Upper lobe of right lung (tissue), 1 donor: ENCODE results near the gene CST3. TPM values are rescaled to one million over a fixed set of nuclear protein-coding genes. Genes with fewer than 3 reads are reported as not detected.
"Not testable (repeated sequence)": the region's sequence is repeated elsewhere in the genome, so short reads cannot be mapped to it uniquely, and the experiment has no call there.

Experiments used
- ATAC-seq: fragments of 200-7000 bp; cut with Tn5 transposase; one replicate; pipeline ENCODE4 v1.9.1; 2020; ENCODE audit warnings: mild to moderate bottlenecking, moderate library complexity
- DNase-seq: peaks from one replicate; pipeline ENCODE4 v3.0.0-alpha.2; 2020
- H3K27ac ChIP-seq: fragments of 200-600 bp; one replicate; pipeline ENCODE4 v1.8.0; 2022
- H3K27me3 ChIP-seq: fragments of 200-600 bp; one replicate; pipeline ENCODE4 v1.8.0; 2022; ENCODE audit warnings: mild to moderate bottlenecking
- H3K36me3 ChIP-seq: fragments of 200-600 bp; one replicate; pipeline ENCODE4 v1.8.0; 2022
- H3K4me1 ChIP-seq: fragments of 200-600 bp; one replicate; pipeline ENCODE4 v1.8.0; 2022
- H3K4me3 ChIP-seq: fragments of 200-600 bp; one replicate; pipeline ENCODE4 v1.8.0; 2022; ENCODE audit warnings: mild to moderate bottlenecking
- H3K9me3 ChIP-seq: fragments of 200-600 bp; one replicate; pipeline ENCODE4 v1.8.0; 2022
- CTCF ChIP-seq: fragments of 200-600 bp; IDR thresholded peaks from one replicate; pipeline ENCODE4 v1.8.0; 2022; ENCODE audit warnings: antibody characterized with exemption
- intact Hi-C: fragments of 100-400 bp; cut with DNase I; formaldehyde crosslinking; loops from one replicate; pipeline ENCODE4 v1.11.0; 2022
- total RNA-seq: library from RNA; stranded (reverse); fragmentation: NEBNext Ultra II Directional; extraction: Animal tissue kit (Norgen Biotek cat#: 25700); gene quantifications from one replicate; pipeline ENCODE4 v1.2.1, GENCODE V29; 2021
- donor health status: DM: no; HTN: yes; CAD: no; lungs with severe emphysema.

CST3 gene
- total RNA-seq, 1 donor from 2014 or later = 666 TPM

- Histone ChIP-seq H3K4me1 (no peaks in the 10 kb centered on the region), H3K4me3 (no peak overlapping the region), H3K27me3 (no peaks in the 10 kb centered on the region), H3K36me3 (no peaks in the 10 kb centered on the region), H3K27ac (no peak overlapping the region), H3K9me3 (no peaks in the 10 kb centered on the region)
- TF ChIP-seq CTCF = no peak
- intact Hi-C loops = no loop called here
- no peak for ATAC-seq
- DNase-seq = no peak
Measured at GRCh38 chr20:23666698-23667097, 28.9 kb upstream of the CST3 start.

GRCh38 chr20:23666189-23666588 is 28.4 kb upstream of the CST3 start:
- H3K27ac ChIP-seq = no peak overlapping the region
- H3K27me3 ChIP-seq = no peaks in the 10 kb centered on the region
- intact Hi-C loops = no loop called here
- TF ChIP-seq CTCF = no peak
- ATAC-seq (no peak), DNase-seq (no peak)
- no peak overlapping the region for H3K4me3 ChIP-seq
- H3K4me1 ChIP-seq = no peaks in the 10 kb centered on the region
- H3K36me3 ChIP-seq = no peaks in the 10 kb centered on the region
- no peaks in the 10 kb centered on the region for H3K9me3 ChIP-seq

GRCh38 chr20:23664954-23665353 is 27.2 kb upstream of the CST3 start:
- ATAC-seq (no peak), DNase-seq (no peak)
- H3K4me1 ChIP-seq = no peaks in the 10 kb centered on the region
- no peak overlapping the region for H3K4me3 ChIP-seq
- H3K9me3 ChIP-seq = no peaks in the 10 kb centered on the region
- H3K27ac ChIP-seq = no peak overlapping the region
- TF ChIP-seq CTCF = no peak
- no peaks in the 10 kb centered on the region for H3K27me3 ChIP-seq
- intact Hi-C loops = no loop called here
- H3K36me3 ChIP-seq = no peaks in the 10 kb centered on the region

GRCh38 chr20:23664046-23664445 is 26.3 kb upstream of the CST3 start:
- H3K9me3 ChIP-seq, H3K27ac ChIP-seq, H3K27me3 ChIP-seq, DNase-seq, intact Hi-C loops, ATAC-seq, H3K36me3 ChIP-seq, H3K4me1 ChIP-seq, H3K4me3 ChIP-seq: not testable (repeated sequence)

- Histone ChIP-seq H3K4me1 (no peaks in the 10 kb centered on the region), H3K9me3 (no peaks in the 10 kb centered on the region), H3K27ac (no peak overlapping the region), H3K4me3 (no peak overlapping the region), H3K36me3 (no peaks in the 10 kb centered on the region), H3K27me3 (no peaks in the 10 kb centered on the region)
- no peak for TF ChIP-seq CTCF
- no peak for ATAC-seq
- no peak for DNase-seq
- intact Hi-C loops = no loop called here
Measured at GRCh38 chr20:23663180-23663579, 25.4 kb upstream of the CST3 start.

GRCh38 chr20:23662276-23662870 is 24.6 kb upstream of the CST3 start:
- Histone ChIP-seq H3K27me3 (no peaks in the 10 kb centered on the region), H3K9me3 (no peaks in the 10 kb centered on the region), H3K27ac (no peak overlapping the region), H3K4me3 (no peak overlapping the region), H3K36me3 (no peaks in the 10 kb centered on the region), H3K4me1 (no peaks in the 10 kb centered on the region)
- no peak for TF ChIP-seq CTCF
- intact Hi-C loops = no loop called here
- ATAC-seq = no peak
- DNase-seq = no peak
